ENCODE results near the gene ABCA6.

DNA sequence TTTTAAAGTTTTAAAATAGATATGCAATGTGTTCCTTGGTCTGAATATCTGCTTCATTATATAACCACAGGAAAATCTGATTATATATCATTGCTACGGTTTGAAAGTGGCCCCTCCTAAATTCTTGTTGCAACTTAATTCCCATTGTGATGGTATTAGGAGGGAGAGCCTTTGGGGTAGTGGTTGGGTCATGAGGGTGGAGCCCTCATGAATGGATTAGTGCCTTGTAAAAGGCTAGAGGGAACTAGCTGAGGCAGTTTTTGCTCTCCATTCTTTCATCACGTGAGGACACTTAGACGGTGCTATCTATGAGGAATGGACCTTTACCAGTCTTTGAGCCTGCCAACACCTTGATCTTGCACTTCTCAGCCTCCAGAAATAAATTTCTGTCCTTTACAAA, 7.6 kb downstream of the ABCA6 start:
- TF ChIP-seq, protein P1, sequence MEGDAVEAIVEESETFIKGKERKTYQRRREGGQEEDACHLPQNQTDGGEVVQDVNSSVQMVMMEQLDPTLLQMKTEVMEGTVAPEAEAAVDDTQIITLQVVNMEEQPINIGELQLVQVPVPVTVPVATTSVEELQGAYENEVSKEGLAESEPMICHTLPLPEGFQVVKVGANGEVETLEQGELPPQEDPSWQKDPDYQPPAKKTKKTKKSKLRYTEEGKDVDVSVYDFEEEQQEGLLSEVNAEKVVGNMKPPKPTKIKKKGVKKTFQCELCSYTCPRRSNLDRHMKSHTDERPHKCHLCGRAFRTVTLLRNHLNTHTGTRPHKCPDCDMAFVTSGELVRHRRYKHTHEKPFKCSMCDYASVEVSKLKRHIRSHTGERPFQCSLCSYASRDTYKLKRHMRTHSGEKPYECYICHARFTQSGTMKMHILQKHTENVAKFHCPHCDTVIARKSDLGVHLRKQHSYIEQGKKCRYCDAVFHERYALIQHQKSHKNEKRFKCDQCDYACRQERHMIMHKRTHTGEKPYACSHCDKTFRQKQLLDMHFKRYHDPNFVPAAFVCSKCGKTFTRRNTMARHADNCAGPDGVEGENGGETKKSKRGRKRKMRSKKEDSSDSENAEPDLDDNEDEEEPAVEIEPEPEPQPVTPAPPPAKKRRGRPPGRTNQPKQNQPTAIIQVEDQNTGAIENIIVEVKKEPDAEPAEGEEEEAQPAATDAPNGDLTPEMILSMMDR (IDR thresholded peaks at IDR 0.05; ENCODE audit: low read length): no peak
- TF ChIP-seq EZH2 (IDR thresholded peaks at IDR 0.05; ENCODE audit: borderline replicate concordance, low read length): no peak
